MCF 10A (cell line): ENCODE measurements around the gene UBAC2. TPM values are rescaled to one million over a fixed set of nuclear protein-coding genes. Genes with fewer than 3 reads are reported as not detected.

Experiments used
- BruUV-seq: library from RNA; stranded (reverse); fragments of 400-500 nt; replicated peaks from 2 replicates; lab custom pipeline; 2021; lab: Mats Ljungman, UMichigan
- CTCF ChIA-PET: fragments of 300-600 bp; sonication (Branson Sonifier 250); formaldehyde crosslinking; extraction: SDS; loops from one replicate; lab custom pipeline; 2021; ENCODE audit warnings: antibody characterized with exemption, inconsistent platforms; lab: Yijun Ruan, JAX
- POLR2A ChIA-PET: fragments of 300-600, 350-650 bp; sonication (Branson Sonifier 250); formaldehyde crosslinking; extraction: SDS; loops from one replicate; lab custom pipeline; 2020; ENCODE audit warnings: antibody characterized with exemption, inconsistent platforms; lab: Yijun Ruan, JAX
- DNase-seq: peaks from one replicate; pipeline ENCODE4 v3.0.0-alpha.2; 2018; ENCODE audit not compliant: unreplicated experiment
- H3K27ac Mint-ChIP-seq: one replicate; pipeline ENCODE4 v1.8.0; 2022; ENCODE audit warnings: mild to moderate bottlenecking, low read depth, mixed read lengths; ENCODE audit not compliant: unreplicated experiment
- H3K27me3 Mint-ChIP-seq: one replicate; pipeline ENCODE4 v1.8.0; 2022; ENCODE audit warnings: mixed read lengths; ENCODE audit not compliant: insufficient read depth, unreplicated experiment
- H3K36me3 Mint-ChIP-seq: one replicate; pipeline ENCODE4 v1.8.0; 2022; ENCODE audit warnings: mild to moderate bottlenecking, moderate library complexity, mixed read lengths; ENCODE audit not compliant: insufficient read depth, unreplicated experiment
- H3K4me1 Mint-ChIP-seq: one replicate; pipeline ENCODE4 v1.8.0; 2022; ENCODE audit warnings: mixed read lengths; ENCODE audit not compliant: insufficient read depth, unreplicated experiment
- H3K4me3 Mint-ChIP-seq: one replicate; pipeline ENCODE4 v1.8.0; 2022; ENCODE audit warnings: mild to moderate bottlenecking, moderate library complexity, mixed read lengths; ENCODE audit not compliant: unreplicated experiment
- H3K9me3 Mint-ChIP-seq: one replicate; pipeline ENCODE4 v1.8.0; 2022; ENCODE audit warnings: mixed read lengths; ENCODE audit not compliant: unreplicated experiment
- CTCF ChIP-seq: fragments of 200-600 bp; IDR thresholded peaks from one replicate; pipeline ENCODE4 v1.8.0; 2022; ENCODE audit warnings: antibody characterized with exemption, mild to moderate bottlenecking; ENCODE audit not compliant: unreplicated experiment
- intact Hi-C: fragments of 100-400 bp; cut with micrococcal nuclease; formaldehyde crosslinking; loops from 2 replicates; pipeline ENCODE4 v1.14.1; 2022
- total RNA-seq: library from RNA; stranded (reverse); gene quantifications from 2 replicates; pipeline ENCODE4 v1.2.3, GENCODE V29; 2022

Gene UBAC2
- total RNA-seq, 1 experiment from 2014 or later = 74.7 TPM

GRCh38 chr13:99342723-99343315, 142.2 kb downstream of the UBAC2 start:
- H3K27me3 Mint-ChIP-seq = no peaks in the 10 kb centered on the region
- ChIA-PET CTCF (interaction anchor here (0.5 kb wide), 1 partner anchor 310 kb away, joined by 8 read pairs; no protein-coding TSS in a partner anchor), POLR2A (no interaction called here)
- H3K9me3 Mint-ChIP-seq = no peaks in the 10 kb centered on the region
- peak; percentile 15 for DNase-seq
- intact Hi-C loops = no loop called here
- peaks cover 53% of the 10 kb centered on the region for H3K36me3 Mint-ChIP-seq
- BruUV-seq = no TSS peak
- H3K4me1 Mint-ChIP-seq = peaks cover 9% of the 10 kb centered on the region
- no peak overlapping the region for H3K4me3 Mint-ChIP-seq
- no peak overlapping the region for H3K27ac Mint-ChIP-seq
- TF ChIP-seq CTCF = no peak

GRCh38 chr13:99344610-99345208, 144.1 kb downstream of the UBAC2 start:
- Mint-ChIP-seq H3K27me3 (no peaks in the 10 kb centered on the region), H3K9me3 (no peaks in the 10 kb centered on the region), H3K4me3 (no peak overlapping the region), H3K36me3 (peaks cover 71% of the 10 kb centered on the region), H3K27ac (no peak overlapping the region), H3K4me1 (no peaks in the 10 kb centered on the region)
- BruUV-seq = no TSS peak
- no peak for DNase-seq
- intact Hi-C loops = no loop called here
- ChIA-PET POLR2A (no interaction called here), CTCF (interaction anchor here (0.8 to 1.3 kb wide), 3 partner anchors 75 to 159 kb away, joined by 3 to 6 read pairs (median 3); no protein-coding TSS in a partner anchor)
- no peak for TF ChIP-seq CTCF

GRCh38 chr13:99345345-99345744, 144.7 kb downstream of the UBAC2 start:
- CTCF ChIA-PET = interaction anchor here (0.7 to 1.2 kb wide), 2 partner anchors 91 to 214 kb away, joined by 3 to 4 read pairs; no protein-coding TSS in a partner anchor
- Mint-ChIP-seq H3K4me3 (no peak overlapping the region), H3K36me3 (peaks cover 67% of the 10 kb centered on the region)

More at GRCh38 chr13:99345345-99345744, 144.7 kb downstream of the UBAC2 start:
- TF ChIP-seq CTCF = no peak
- no peaks in the 10 kb centered on the region for H3K4me1 Mint-ChIP-seq
- H3K27me3 Mint-ChIP-seq = no peaks in the 10 kb centered on the region
- no peak for DNase-seq
- BruUV-seq = no TSS peak
- H3K9me3 Mint-ChIP-seq = no peaks in the 10 kb centered on the region
- H3K27ac Mint-ChIP-seq = no peak overlapping the region
- POLR2A ChIA-PET = no interaction called here
- intact Hi-C loops = no loop called here
